ENCODE results near the gene DVL3.

DVL3 gene

GRCh38 chr3:184177767-184178306, 22.7 kb downstream of the DVL3 start:
- no peak for DNase-seq

DNA sequence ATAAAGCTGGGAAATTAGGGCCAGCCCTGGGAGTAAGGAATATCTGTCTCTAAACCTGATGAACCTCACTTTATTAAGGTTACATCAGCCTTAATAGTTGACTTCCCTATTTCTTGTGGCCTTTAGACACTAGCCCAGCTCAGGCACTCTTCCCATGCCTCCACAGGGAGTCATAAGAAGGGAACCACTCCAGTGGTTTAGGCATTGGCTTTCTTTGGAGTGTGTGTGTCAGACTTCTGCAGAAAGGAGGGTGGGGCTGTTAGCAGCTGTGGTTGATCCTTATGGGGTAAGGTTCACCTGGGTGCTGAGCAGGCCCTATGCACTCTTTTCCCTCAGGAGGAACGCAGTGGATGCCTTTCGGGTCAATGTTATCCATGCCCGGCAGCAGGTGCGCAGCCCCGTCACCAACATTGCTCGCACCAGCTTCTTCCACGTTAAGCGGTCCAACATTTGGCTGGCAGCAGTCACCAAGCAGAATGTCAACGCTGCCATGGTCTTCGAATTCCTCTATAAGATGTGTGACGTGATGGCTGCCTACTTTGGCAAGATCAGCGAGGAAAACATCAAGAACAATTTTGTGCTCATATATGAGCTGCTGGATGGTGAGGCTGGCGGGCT, 23.5 kb downstream of the DVL3 start:
- no peak for DNase-seq

GRCh38 chr3:184180165-184180564, 25.0 kb downstream of the DVL3 start:
- no peak for DNase-seq

DNA sequence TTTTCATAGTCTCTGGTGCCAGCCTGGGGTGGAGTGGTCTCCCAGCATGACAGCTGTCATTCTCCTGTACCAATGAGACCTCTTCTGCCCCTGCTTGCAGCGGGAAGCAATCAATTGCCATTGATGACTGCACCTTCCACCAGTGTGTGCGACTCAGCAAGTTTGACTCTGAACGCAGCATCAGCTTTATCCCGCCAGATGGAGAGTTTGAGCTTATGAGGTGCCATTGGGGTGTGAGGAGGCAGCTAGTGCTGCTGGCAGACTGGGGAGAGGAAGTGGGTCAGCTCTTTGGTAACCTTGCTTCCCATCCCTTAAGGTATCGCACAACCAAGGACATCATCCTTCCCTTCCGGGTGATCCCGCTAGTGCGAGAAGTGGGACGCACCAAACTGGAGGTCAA, 26.4 kb downstream of the DVL3 start:
- no peak for DNase-seq

DNA sequence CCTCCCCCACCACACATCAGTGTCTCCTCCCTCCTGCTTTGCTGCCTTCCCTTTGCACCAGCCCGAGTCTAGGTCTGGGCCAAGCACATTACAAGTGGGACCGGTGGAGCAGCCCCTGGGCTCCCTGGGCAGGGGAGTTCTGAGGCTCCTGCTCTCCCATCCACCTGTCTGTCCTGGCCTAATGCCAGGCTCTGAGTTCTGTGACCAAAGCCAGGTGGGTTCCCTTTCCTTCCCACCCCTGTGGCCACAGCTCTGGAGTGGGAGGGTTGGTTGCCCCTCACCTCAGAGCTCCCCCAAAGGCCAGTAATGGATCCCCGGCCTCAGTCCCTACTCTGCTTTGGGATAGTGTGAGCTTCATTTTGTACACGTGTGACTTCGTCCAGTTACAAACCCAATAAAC, 28.5 kb downstream of the DVL3 start:
- no peak for DNase-seq

DNA sequence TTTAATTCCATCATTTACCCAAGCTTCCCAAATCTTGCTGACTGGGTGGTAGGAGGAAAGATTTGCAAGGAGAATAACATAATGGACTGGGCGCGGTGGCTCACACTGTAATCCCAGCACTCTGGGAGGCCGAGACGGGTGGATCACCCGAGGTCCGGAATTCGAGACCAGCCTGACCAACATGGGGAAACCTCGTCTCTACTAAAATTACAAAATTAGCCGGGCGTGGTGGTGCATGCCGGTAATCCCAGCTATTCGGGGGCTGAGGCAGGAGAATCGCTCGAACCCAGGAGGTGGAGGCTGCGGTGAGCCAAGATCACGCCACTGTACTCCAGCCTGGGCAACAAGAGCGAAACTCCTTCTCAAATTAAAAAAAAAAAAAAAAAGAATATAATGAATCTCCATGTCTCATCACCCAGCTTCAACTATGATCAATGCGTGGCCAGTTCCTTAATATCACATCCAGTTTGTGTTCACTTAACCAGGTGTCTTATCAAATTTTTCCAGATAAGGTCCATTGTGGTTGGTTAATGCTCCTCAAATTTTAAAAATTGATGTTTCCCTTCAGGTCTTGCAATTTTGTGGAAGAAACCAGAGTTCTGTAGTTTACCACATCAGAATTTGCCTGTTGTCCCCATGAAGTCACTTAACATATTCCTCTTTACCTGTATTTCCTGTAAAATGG, 29.5 kb downstream of the DVL3 start:
- no peak for DNase-seq

DNA sequence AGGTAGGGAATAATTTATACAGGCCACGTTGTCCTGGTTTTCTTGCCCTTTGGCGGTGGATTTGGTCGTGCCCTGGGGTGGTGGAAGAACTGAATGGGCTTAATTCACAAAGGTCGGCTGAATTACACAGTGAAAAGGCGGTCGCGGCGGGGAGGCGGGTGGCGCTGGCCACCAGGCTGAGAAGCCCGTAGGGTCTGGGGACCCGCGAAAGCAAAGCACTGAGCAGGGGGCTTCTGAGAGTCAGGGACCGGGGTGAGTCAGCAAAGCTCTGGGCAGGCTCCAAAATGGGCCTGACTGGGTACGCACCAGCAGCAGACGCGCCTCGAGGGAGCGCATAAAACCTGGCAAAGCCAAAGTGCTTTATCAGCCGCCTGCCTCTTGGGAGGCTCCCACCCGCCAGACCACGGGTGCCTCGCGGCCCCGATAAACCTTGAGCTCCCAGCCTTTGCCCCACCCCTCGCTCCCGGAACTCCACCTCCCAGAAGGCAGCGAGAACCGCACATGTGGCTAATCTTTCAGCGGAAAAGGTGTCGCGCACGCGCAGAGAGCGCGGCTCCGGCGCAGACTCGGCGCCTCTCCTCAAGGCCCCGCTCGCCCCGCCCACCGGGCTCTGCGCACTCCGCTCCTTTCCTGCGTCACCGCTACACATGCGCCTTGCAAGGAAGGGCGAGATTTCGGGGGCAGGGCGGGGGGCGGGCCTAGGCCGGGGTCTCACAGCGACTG, 30.4 kb downstream of the DVL3 start:
- DNase-seq = peak; percentile 98

DNA sequence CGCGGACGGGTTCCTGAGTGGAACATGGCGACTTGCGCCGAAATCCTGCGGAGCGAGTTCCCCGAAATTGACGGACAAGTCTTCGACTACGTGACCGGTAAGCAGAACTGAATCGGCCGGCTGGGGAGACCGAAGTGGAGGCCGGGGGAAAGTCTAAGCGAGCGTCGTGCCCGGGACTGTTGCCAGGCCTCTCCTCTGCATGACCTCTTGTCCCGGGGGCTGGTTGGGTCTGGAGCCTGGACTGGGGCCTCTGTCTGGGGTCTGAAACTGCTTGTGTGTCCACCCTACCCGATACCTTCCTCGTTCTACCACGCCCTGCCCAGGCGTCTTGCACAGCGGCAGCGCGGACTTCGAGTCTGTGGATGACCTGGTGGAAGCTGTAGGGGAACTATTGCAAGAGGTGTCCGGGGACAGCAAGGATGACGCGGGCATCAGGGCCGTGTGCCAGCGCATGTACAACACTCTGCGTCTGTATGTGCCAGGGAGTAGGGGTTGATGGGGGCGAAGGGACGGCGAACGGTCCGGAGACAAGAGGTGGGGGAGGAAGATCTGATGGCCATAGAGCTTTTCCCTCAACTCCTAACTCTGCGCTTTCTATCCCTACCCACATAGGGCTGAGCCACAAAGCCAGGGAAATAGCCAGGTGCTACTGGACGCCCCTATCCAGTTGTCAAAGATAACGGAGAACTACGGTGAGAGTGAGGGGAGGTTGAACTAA, 31.2 kb downstream of the DVL3 start, which contains the start of gene ABCF3:
Gene ABCF3, plus strand, starts transcription at position 16 of the 718 bp plus-strand sequence. Its CDS starts 9 bp downstream, at position 25.
- DNase-seq = no peak

DNA sequence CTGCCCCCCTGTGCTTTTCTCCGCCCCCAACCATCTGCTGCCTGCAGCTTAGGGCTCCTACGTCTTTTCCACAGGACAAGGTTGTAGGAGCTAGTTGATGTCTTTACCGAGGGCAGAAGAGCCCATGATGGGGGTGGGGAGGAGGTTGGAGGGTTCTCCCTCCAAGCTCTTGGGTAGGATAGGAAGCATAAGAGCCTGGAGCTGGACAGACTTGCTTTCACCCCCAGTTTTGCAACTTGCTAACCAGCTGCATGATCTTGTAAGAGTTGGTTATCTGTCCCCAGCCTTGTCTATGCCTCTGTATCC, 31.7 kb downstream of the DVL3 start:
- no peak for DNase-seq

- DNase-seq = no peak
These were observed 32.9 kb downstream of the DVL3 start for GRCh38 chr3:184188080-184188479.

- DNase-seq = no peak
These were observed 34.2 kb downstream of the DVL3 start for GRCh38 chr3:184189421-184189820.

DNA sequence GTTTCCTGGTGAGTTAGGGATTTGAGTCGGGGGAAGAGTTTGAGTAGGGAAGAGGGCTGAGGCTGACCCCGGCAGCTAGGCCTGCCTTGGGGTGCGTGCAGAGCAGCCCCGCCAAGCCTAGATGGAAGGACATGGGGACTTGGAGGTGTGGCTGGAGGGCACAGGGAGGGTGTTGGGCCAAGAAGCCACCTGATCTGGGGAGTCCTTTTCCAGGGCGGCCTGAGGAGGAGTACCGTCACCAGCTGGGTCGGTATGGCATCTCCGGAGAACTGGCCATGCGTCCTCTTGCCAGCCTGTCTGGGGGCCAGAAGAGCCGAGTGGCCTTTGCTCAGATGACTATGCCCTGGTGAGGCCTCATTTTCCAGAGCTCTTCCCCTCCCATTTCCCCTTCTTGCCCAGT, 37.7 kb downstream of the DVL3 start:
- DNase-seq = no peak

GRCh38 chr3:184193991-184194539, 38.9 kb downstream of the DVL3 start:
- DNase-seq = no peak

DNA sequence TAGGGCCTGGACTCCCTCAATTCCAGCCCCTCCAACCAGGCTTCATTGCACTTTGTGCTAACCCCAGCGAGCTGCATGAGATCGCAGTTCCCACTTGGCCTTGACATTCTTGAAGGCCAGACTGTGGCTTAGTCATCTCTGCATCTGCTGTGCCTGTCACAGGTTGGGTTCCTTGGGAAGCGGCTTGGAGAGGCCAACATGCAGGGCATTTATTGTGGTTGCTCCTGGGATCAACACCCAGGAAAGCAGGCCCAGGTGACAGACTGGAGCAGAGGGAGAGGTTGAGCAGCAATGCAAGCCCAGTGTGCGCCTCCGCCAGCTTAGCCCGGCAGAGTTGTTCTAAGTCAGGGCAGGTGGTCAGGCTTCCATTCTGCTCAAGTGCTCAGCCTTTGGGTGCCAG, 41.4 kb downstream of the DVL3 start:
- DNase-seq = no peak

- DNase-seq = no peak
These were observed 43.3 kb downstream of the DVL3 start for GRCh38 chr3:184198509-184198908.

- no peak for DNase-seq
These were observed 45.6 kb downstream of the DVL3 start for GRCh38 chr3:184200825-184201224.

GRCh38 chr3:184203526-184203925, 48.3 kb downstream of the DVL3 start:
- DNase-seq = no peak

DNA sequence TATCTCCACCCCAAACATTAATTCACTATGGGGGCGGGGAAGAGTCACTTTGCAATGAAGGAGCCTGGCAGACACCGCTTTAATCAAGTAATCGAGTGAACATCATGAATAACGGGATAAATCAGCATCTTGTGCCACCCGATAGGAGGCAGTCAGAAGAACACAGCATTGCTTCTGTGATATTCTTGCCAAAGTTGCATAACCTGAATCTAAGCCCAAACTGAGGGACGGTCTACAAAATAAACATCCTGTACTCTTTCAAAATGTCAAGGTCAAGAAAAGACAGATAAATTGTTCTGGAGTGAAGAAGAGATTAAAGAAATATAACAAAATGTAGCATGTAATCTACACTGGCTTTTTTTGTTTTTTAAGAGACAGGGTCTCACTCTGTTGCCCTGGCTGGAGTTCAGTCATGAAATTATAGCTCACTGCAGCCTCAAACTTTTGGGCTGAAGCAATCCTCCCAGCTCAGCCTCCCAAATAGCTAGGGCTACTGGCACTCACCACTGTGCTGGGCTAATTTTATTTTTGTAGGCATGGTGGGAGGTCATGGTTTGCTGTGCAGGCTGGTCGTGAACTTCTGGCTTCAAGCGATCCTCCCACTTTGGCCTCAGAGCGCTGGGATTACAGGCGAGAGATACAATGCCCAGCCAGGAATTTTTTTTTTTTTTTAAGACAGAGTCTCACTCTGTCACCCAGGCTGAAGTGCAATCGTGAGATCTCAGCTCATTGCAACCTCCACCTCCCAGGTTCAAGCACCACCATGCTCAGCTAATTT, 54.2 kb downstream of the DVL3 start:
- DNase-seq = no peak

DNA sequence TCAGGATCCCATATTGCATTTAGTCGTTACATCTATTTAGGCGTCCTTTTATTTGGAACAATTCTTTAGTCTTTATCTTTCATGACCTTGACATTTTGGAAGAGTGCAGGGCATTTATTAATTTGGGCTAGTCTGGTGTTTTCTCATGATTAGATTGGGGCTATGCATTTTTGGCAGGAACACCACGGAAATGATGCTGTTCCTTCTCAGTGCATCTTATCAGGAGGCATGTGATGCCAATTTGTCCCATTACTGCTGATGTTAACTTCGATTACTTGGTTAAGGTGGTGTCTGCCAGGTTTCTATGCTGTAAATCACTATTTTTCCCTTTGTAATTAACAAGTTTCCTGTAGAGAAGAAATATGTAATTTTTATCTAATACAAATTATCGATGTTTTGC, 56.1 kb downstream of the DVL3 start:
- no peak for DNase-seq

DNA sequence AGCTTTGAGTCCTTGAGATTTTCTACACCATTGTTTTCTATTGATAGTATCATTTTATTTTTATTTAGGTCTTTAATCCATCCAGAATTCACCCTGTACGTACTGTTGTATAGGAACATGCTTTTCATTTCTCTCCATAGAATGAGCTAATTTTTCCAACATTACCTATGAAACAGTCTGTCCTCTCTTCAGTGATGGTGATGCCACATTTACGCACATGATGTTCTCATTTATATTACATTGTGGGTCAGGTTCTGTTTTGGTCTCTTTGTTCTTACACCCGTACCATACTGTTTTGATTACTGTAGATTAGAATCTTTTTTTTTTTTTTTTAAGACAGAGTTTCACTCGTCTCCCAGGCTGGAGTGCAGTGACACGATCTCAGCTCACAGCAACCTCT, 56.5 kb downstream of the DVL3 start:
- no peak for DNase-seq

- no peak for DNase-seq
These were observed 63.6 kb downstream of the DVL3 start for GRCh38 chr3:184218814-184219213.

GRCh38 chr3:184222521-184222920, 67.3 kb downstream of the DVL3 start:
- DNase-seq = no peak

Data from NCI-H446 treated with DMSO at 0.1 percent for 48 hours (cell line).